ENCODE results near the gene TMEM255B.

Gene TMEM255B

GRCh38 chr13:113850722-113851479 lies 91.9 kb downstream of the TMEM255B start:
- Histone ChIP-seq H3K9me3 (ENCODE audit: insufficient read depth, low read depth, low read length) (no peaks in the 10 kb centered on the region), H3K79me2 (ENCODE audit: insufficient read depth, low read length) (no peaks in the 10 kb centered on the region), H3F3A (ENCODE audit: low read depth) (no peaks in the 10 kb centered on the region), H3K36me3 (ENCODE audit: insufficient read depth, low read length) (no peaks in the 10 kb centered on the region), H3K4me2 (ENCODE audit: low read depth, low read length, poor library complexity, severe bottlenecking) (no peak overlapping the region), H3K9me2 (replicated peaks; ENCODE audit: low read depth, low read length) (no peaks in the 10 kb centered on the region), H2AFZ (ENCODE audit: low read length) (no peak overlapping the region), H4K20me1 (ENCODE audit: insufficient read depth, low read length, poor library complexity, severe bottlenecking) (no peaks in the 10 kb centered on the region), H3K27me3 (ENCODE audit: insufficient read depth, low read length, poor library complexity, severe bottlenecking) (no peaks in the 10 kb centered on the region), H3K9ac (ENCODE audit: low read depth, low read length, poor library complexity, severe bottlenecking) (no peak overlapping the region), H3K4me1 (ENCODE audit: insufficient read depth, low read length, poor library complexity, severe bottlenecking) (peaks cover 43% of the 10 kb centered on the region), H3K4me3 (ENCODE audit: low read length, poor library complexity, severe bottlenecking) (no peak overlapping the region)
- no peak for TF ChIP-seq EZH2phosphoT487 (IDR thresholded peaks at IDR 0.05; ENCODE audit: borderline replicate concordance)

GRCh38 chr13:113851480-113851803 lies 92.4 kb downstream of the TMEM255B start:
- Histone ChIP-seq H3K36me3 (ENCODE audit: insufficient read depth, low read length) (no peaks in the 10 kb centered on the region), H3F3A (ENCODE audit: low read depth) (no peaks in the 10 kb centered on the region), H3K79me2 (ENCODE audit: insufficient read depth, low read length) (no peaks in the 10 kb centered on the region), H3K4me3 (ENCODE audit: low read length, poor library complexity, severe bottlenecking) (no peak overlapping the region), H3K9me3 (ENCODE audit: insufficient read depth, low read depth, low read length) (no peaks in the 10 kb centered on the region), H3K4me1 (ENCODE audit: insufficient read depth, low read length, poor library complexity, severe bottlenecking) (peaks cover 37% of the 10 kb centered on the region), H4K20me1 (ENCODE audit: insufficient read depth, low read length, poor library complexity, severe bottlenecking) (no peaks in the 10 kb centered on the region), H3K4me2 (ENCODE audit: low read depth, low read length, poor library complexity, severe bottlenecking) (no peak overlapping the region), H3K27me3 (ENCODE audit: insufficient read depth, low read length, poor library complexity, severe bottlenecking) (no peaks in the 10 kb centered on the region), H3K9me2 (replicated peaks; ENCODE audit: low read depth, low read length) (no peaks in the 10 kb centered on the region), H3K9ac (ENCODE audit: low read depth, low read length, poor library complexity, severe bottlenecking) (no peak overlapping the region), H2AFZ (ENCODE audit: low read length) (no peak overlapping the region)
- TF ChIP-seq EZH2phosphoT487 (IDR thresholded peaks at IDR 0.05; ENCODE audit: borderline replicate concordance) (no peak), CTCF (conservative IDR thresholded peaks at IDR 0.05; ENCODE audit: low read length) (no peak)

- Histone ChIP-seq H3K9me3 (ENCODE audit: insufficient read depth, low read depth, low read length) (no peaks in the 10 kb centered on the region), H4K20me1 (ENCODE audit: insufficient read depth, low read length, poor library complexity, severe bottlenecking) (no peaks in the 10 kb centered on the region), H3K9me2 (replicated peaks; ENCODE audit: low read depth, low read length) (no peaks in the 10 kb centered on the region), H3K27me3 (ENCODE audit: insufficient read depth, low read length, poor library complexity, severe bottlenecking) (no peaks in the 10 kb centered on the region), H3K4me3 (ENCODE audit: low read length, poor library complexity, severe bottlenecking) (no peak overlapping the region), H3K36me3 (ENCODE audit: insufficient read depth, low read length) (no peaks in the 10 kb centered on the region), H2AFZ (ENCODE audit: low read length) (no peak overlapping the region), H3F3A (ENCODE audit: low read depth) (no peaks in the 10 kb centered on the region), H3K9ac (ENCODE audit: low read depth, low read length, poor library complexity, severe bottlenecking) (no peak overlapping the region), H3K4me1 (ENCODE audit: insufficient read depth, low read length, poor library complexity, severe bottlenecking) (peaks cover 32% of the 10 kb centered on the region), H3K4me2 (ENCODE audit: low read depth, low read length, poor library complexity, severe bottlenecking) (no peak overlapping the region), H3K79me2 (ENCODE audit: insufficient read depth, low read length) (no peaks in the 10 kb centered on the region)
- TF ChIP-seq CTCF (conservative IDR thresholded peaks at IDR 0.05; ENCODE audit: low read length): no peak
- TF ChIP-seq EZH2phosphoT487 (IDR thresholded peaks at IDR 0.05; ENCODE audit: borderline replicate concordance): no peak
Measured at GRCh38 chr13:113851826-113852535, 93.0 kb downstream of the TMEM255B start.
